K562 (cell line): ENCODE data around the gene RALY. TPM values are rescaled to one million over a fixed set of nuclear protein-coding genes. Genes with fewer than 3 reads are reported as not detected.

ENCODE experiments used
- ATAC-seq: fragments of 200-7000 bp; cut with Tn5 transposase; 3 replicates; pipeline ENCODE4 v1.9.1; 2020; ENCODE audit warnings: moderate library complexity
- BruUV-seq: library from RNA; stranded (reverse); fragments of 400-500 nt; replicated peaks from 2 replicates; lab custom pipeline; 2021; lab: Mats Ljungman, UMichigan
- CTCF ChIA-PET: fragments of 300-600 bp; formaldehyde crosslinking; extraction: SDS; loops from one replicate; lab custom pipeline; 2021; ENCODE audit warnings: low intra/inter-chr PET ratio; lab: Yijun Ruan, JAX
- POLR2A ChIA-PET: fragments of 300-600, 350-650 bp; sonication (Branson Sonifier 250); formaldehyde crosslinking; extraction: SDS; loops from one replicate; lab custom pipeline; 2021; ENCODE audit warnings: antibody characterized with exemption, inconsistent platforms; lab: Yijun Ruan, JAX
- DNase-seq, 4 experiments: peaks; one replicate each; pipeline versions ENCODE4 v3.0.0 to v3.0.0-alpha.2; 2011 to 2018; ENCODE audit warnings: low spot score in 3 of 4, mixed read lengths in 3 of 4; ENCODE audit errors: extremely low read depth in 1 of 4
- FAIRE-seq: peaks from 2 replicates; lab custom pipeline; 2011; peaks lifted over from hg19 to GRCh38; lab: Jason Lieb, UNC
- H2AFZ ChIP-seq: 2 replicates; pipeline ENCODE4 v1.6.0; 2011; ENCODE audit warnings: low read depth, low read length, control low read depth, inconsistent platforms
- H3K27ac ChIP-seq: fragments of 200-600 bp; 3 replicates; pipeline ENCODE4 v1.8.0; 2011; ENCODE audit warnings: low read depth, mild to moderate bottlenecking, control low read depth, inconsistent platforms, low read length, moderate library complexity, mixed read lengths; ENCODE audit errors: extremely low read depth
- H3K27me3 ChIP-seq, 2 experiments: fragments of 300-600 bp in 1 of 2; 2 replicates in 1 of 2; 3 replicates in 1 of 2; pipeline versions ENCODE4 v1.6.0 to v1.8.0; 2011; ENCODE audit warnings: inconsistent platforms in 2 of 2, low read length in 2 of 2, mild to moderate bottlenecking in 1 of 2, mixed read lengths in 1 of 2, moderate library complexity in 1 of 2; ENCODE audit not compliant: control insufficient read depth in 2 of 2, insufficient read depth in 2 of 2
- H3K36me3 ChIP-seq: fragments of 300-600 bp; 3 replicates; pipeline ENCODE4 v1.8.0; 2011; ENCODE audit warnings: mild to moderate bottlenecking, low read length, inconsistent platforms; ENCODE audit not compliant: control insufficient read depth, insufficient read depth
- H3K4me1 ChIP-seq, 2 experiments: fragments of 200-600 bp in 1 of 2; replicated peaks in 1 of 2; 2 replicates in 1 of 2; 3 replicates in 1 of 2; pipeline versions ENCODE4 v1.5.1 to v1.8.0; 2011; ENCODE audit warnings: inconsistent platforms in 2 of 2, low read length in 2 of 2, mild to moderate bottlenecking in 1 of 2, mixed read lengths in 1 of 2, moderate library complexity in 1 of 2; ENCODE audit not compliant: control insufficient read depth in 2 of 2, insufficient read depth in 2 of 2
- H3K4me2 ChIP-seq: 2 replicates; pipeline ENCODE4 v1.6.1; 2011; ENCODE audit warnings: low read length, control low read depth, inconsistent platforms, mixed read lengths; ENCODE audit not compliant: insufficient read depth
- H3K4me3 ChIP-seq: fragments of 200-600 bp; sonication (generic), shearing (Covaris generic); 2 replicates; pipeline ENCODE4 v1.5.1; 2016; ENCODE audit warnings: control low read depth, inconsistent platforms
- H3K79me2 ChIP-seq: fragments of 200-600 bp; 3 replicates; pipeline ENCODE4 v1.8.0; 2011; ENCODE audit warnings: low read length, inconsistent platforms; ENCODE audit not compliant: control insufficient read depth, insufficient read depth
- H3K9ac ChIP-seq, 2 experiments: 2 replicates each; pipeline versions ENCODE4 v1.6.0 to v1.6.1; 2011; ENCODE audit warnings: low read depth in 2 of 2, low read length in 2 of 2, control low read depth in 1 of 2, inconsistent platforms in 1 of 2, mild to moderate bottlenecking in 1 of 2, mixed read lengths in 1 of 2; ENCODE audit not compliant: insufficient read depth in 1 of 2
- H3K9me1 ChIP-seq: one replicate; pipeline ENCODE4 v1.6.0; 2011; ENCODE audit warnings: inconsistent platforms, mild to moderate bottlenecking, low read length, moderate library complexity; ENCODE audit not compliant: control insufficient read depth, insufficient read depth
- H3K9me3 ChIP-seq: replicated peaks from 2 replicates; pipeline ENCODE4 v1.5.1; 2011; ENCODE audit warnings: low read depth, low read length, inconsistent platforms; ENCODE audit not compliant: control insufficient read depth, insufficient read depth
- H4K20me1 ChIP-seq: replicated peaks from 2 replicates; pipeline ENCODE4 v1.6.1; 2011; ENCODE audit warnings: low read length, inconsistent platforms, mixed read lengths; ENCODE audit not compliant: control insufficient read depth, insufficient read depth
- CREB5 ChIP-seq: fragments of 250-450 bp; sonication (Bioruptor Pico); IDR thresholded peaks from 2 replicates; pipeline ENCODE4 v1.5.0; 2020; ENCODE audit warnings: mild to moderate bottlenecking
- HLTF ChIP-seq: fragments of 450-650 bp; IDR thresholded peaks from 2 replicates; pipeline ENCODE4 v1.6.1; 2016
- ZBTB49 ChIP-seq: sonication (generic); formaldehyde crosslinking; IDR thresholded peaks from 2 replicates; pipeline ENCODE4 v1.8.0; 2022; ENCODE audit warnings: missing genetic modification reagents, mild to moderate bottlenecking, borderline replicate concordance
- WGBS: fragments of 100-300 bp; shearing (Covaris generic); methylation state at CpG from one replicate; pipeline ENCODE4 v1.1.6; 2016; ENCODE audit warnings: low coverage, mixed read lengths; ENCODE audit not compliant: insufficient coverage; ENCODE audit errors: missing lambda C conversion rate; 5-methylcytosine and 5-hydroxymethylcytosine counted together
- in situ Hi-C: fragments of 300-500 bp; cut with MboI; formaldehyde crosslinking; loops from 4 replicates; pipeline ENCODE4 v1.15.0; 2018; ENCODE audit warnings: inconsistent platforms, mixed read lengths
- intact Hi-C: fragments of 100-400 bp; cut with micrococcal nuclease; formaldehyde crosslinking; loops from 2 replicates; pipeline ENCODE4 v1.14.2; 2022
- polyA plus RNA-seq, 8 experiments: library from polyadenylated mRNA; depleted of rRNA in 4 of 8; stranded (reverse) in 5 of 8; unstranded in 3 of 8; fragments of >200 nt; fragmentation: Nextera tagmentation in 2 of 8; fragmentation: Illumina TruSeq in 1 of 8; extraction: Ambion mirVana in 2 of 8; extraction: Trizol in 1 of 8; gene quantifications; 2 replicates each; pipeline versions ENCODE4 v1.2.1 to v1.2.3, GENCODE V29; 2011 to 2014; ENCODE audit warnings: inconsistent platforms in 1 of 8, missing spikeins in 1 of 8
- total RNA-seq, 7 experiments: library from RNA; depleted of rRNA in 6 of 7; stranded (reverse); fragments of >200 nt in 6 of 7; fragmentation: Illumina TruSeq in 2 of 7; extraction: Trizol in 2 of 7; gene quantifications; 2 replicates each; pipeline versions ENCODE4 v1.2.1 to v1.2.3, GENCODE V29; 2011 to 2021; ENCODE audit warnings: low replicate concordance in 1 of 7
- TF ChIP-seq, protein P1 (sequence below): sonication (generic); formaldehyde crosslinking; IDR thresholded peaks from 2 replicates; pipeline ENCODE4 v1.8.1; 2023; ENCODE audit warnings: missing genetic modification reagents, mild to moderate bottlenecking, borderline replicate concordance
- TF ChIP-seq, protein P2 (sequence below): IDR thresholded peaks from 3 replicates; pipeline ENCODE4 v1.6.1; 2011; ENCODE audit warnings: borderline replicate concordance, mild to moderate bottlenecking, moderate library complexity; ENCODE audit not compliant: insufficient read length; ENCODE audit errors: extremely low read depth

RALY gene
- total and polyA plus RNA-seq, 9 of the 15 experiments (the other 6 are each of a cell fraction or from before 2014, with no cell fraction given) = 0.80 to 207 (median 128) TPM

DNA sequence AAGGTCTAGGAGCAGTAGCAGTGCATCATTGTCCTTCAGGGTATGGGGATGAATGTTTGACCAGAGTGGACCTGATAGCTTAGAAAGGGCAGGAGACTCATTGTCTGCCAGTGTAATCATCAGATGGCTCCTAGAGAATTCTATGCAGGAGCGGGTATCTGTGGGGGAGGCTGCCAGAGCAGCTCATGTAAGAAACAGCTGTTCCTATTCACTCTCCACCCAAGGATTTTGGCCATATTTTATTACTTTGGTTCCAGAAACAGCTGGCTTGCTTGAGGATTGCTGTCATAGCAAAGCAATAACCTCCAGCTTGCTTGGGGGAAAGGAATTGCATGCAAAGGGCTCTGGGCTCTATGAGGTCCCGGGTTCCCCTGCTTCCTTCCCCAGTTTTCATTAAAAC, 44.1 kb downstream of the RALY start (continued):
- TF ChIP-seq, protein P1, sequence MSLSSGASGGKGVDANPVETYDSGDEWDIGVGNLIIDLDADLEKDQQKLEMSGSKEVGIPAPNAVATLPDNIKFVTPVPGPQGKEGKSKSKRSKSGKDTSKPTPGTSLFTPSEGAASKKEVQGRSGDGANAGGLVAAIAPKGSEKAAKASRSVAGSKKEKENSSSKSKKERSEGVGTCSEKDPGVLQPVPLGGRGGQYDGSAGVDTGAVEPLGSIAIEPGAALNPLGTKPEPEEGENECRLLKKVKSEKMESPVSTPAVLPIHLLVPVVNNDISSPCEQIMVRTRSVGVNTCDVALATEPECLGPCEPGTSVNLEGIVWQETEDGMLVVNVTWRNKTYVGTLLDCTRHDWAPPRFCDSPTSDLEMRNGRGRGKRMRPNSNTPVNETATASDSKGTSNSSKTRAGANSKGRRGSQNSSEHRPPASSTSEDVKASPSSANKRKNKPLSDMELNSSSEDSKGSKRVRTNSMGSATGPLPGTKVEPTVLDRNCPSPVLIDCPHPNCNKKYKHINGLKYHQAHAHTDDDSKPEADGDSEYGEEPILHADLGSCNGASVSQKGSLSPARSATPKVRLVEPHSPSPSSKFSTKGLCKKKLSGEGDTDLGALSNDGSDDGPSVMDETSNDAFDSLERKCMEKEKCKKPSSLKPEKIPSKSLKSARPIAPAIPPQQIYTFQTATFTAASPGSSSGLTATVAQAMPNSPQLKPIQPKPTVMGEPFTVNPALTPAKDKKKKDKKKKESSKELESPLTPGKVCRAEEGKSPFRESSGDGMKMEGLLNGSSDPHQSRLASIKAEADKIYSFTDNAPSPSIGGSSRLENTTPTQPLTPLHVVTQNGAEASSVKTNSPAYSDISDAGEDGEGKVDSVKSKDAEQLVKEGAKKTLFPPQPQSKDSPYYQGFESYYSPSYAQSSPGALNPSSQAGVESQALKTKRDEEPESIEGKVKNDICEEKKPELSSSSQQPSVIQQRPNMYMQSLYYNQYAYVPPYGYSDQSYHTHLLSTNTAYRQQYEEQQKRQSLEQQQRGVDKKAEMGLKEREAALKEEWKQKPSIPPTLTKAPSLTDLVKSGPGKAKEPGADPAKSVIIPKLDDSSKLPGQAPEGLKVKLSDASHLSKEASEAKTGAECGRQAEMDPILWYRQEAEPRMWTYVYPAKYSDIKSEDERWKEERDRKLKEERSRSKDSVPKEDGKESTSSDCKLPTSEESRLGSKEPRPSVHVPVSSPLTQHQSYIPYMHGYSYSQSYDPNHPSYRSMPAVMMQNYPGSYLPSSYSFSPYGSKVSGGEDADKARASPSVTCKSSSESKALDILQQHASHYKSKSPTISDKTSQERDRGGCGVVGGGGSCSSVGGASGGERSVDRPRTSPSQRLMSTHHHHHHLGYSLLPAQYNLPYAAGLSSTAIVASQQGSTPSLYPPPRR (CRISPR knock-in tag) = no peak

GRCh38 chr20:34040300-34040995, 46.7 kb downstream of the RALY start:
- peaks cover 18% of the 10 kb centered on the region; the same call in 1 of the 2 replicates for H4K20me1 ChIP-seq
- ATAC-seq (no peak), FAIRE-seq (no peak), DNase-seq (no peak)
- ChIA-PET CTCF (no interaction called here), POLR2A (interaction anchor here (0.7 kb wide), 1 partner anchor 16 kb away, joined by 3 read pairs; no protein-coding TSS in a partner anchor)
- WGBS = 82% methylated on average over 9 of the region's 9 CpGs
- H3K4me3 ChIP-seq = no peak overlapping the region
- BruUV-seq = no TSS peak
- peaks cover 19% of the 10 kb centered on the region; the same call in 2 of the 3 replicates for H3K36me3 ChIP-seq
- no peaks in the 10 kb centered on the region for H3K9me3 ChIP-seq
- no peaks in the 10 kb centered on the region for H3K27me3 ChIP-seq
- no peak overlapping the region for H3K4me2 ChIP-seq
- H3K9me1 ChIP-seq = no peaks in the 10 kb centered on the region
- no peak overlapping the region for H3K9ac ChIP-seq
- in situ Hi-C loops (no loop called here), intact Hi-C loops (no loop called here)
- no peak overlapping the region for H2AFZ ChIP-seq
- peaks cover 0 to 15% of the 10 kb centered on the region in 2 experiments; a peak in 4 of 5 replicates for H3K4me1 ChIP-seq
- H3K79me2 ChIP-seq = peaks cover 75% of the 10 kb centered on the region
- no peak overlapping the region for H3K27ac ChIP-seq
- TF ChIP-seq, protein P2, sequence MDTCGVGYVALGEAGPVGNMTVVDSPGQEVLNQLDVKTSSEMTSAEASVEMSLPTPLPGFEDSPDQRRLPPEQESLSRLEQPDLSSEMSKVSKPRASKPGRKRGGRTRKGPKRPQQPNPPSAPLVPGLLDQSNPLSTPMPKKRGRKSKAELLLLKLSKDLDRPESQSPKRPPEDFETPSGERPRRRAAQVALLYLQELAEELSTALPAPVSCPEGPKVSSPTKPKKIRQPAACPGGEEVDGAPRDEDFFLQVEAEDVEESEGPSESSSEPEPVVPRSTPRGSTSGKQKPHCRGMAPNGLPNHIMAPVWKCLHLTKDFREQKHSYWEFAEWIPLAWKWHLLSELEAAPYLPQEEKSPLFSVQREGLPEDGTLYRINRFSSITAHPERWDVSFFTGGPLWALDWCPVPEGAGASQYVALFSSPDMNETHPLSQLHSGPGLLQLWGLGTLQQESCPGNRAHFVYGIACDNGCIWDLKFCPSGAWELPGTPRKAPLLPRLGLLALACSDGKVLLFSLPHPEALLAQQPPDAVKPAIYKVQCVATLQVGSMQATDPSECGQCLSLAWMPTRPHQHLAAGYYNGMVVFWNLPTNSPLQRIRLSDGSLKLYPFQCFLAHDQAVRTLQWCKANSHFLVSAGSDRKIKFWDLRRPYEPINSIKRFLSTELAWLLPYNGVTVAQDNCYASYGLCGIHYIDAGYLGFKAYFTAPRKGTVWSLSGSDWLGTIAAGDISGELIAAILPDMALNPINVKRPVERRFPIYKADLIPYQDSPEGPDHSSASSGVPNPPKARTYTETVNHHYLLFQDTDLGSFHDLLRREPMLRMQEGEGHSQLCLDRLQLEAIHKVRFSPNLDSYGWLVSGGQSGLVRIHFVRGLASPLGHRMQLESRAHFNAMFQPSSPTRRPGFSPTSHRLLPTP = no peak
- TF ChIP-seq HLTF (no peak), CREB5 (CRISPR knock-in tag) (no peak), ZBTB49 (CRISPR knock-in tag) (no peak)
